HG03571 (cell line): Measurements from ENCODE around the gene PSD4.

Experiments
- ATAC-seq: cut with Tn5 transposase; IDR thresholded peaks from one replicate; pipeline ENCODE4 v1.9.1; 2021; ENCODE audit not compliant: unreplicated experiment

Gene PSD4

GRCh38 chr2:113203217-113203530 is 29.4 kb downstream of the PSD4 start:
- no peak for ATAC-seq

GRCh38 chr2:113203901-113204519 is 30.2 kb downstream of the PSD4 start:
- ATAC-seq, result peak; percentile 66

GRCh38 chr2:113206251-113206650 is 32.5 kb downstream of the PSD4 start:
- ATAC-seq, result no peak

- no peak for ATAC-seq
These were observed 33.2 kb downstream of the PSD4 start for GRCh38 chr2:113207021-113207420.

GRCh38 chr2:113208396-113208795 is 34.6 kb downstream of the PSD4 start:
- ATAC-seq, result no peak

DNA sequence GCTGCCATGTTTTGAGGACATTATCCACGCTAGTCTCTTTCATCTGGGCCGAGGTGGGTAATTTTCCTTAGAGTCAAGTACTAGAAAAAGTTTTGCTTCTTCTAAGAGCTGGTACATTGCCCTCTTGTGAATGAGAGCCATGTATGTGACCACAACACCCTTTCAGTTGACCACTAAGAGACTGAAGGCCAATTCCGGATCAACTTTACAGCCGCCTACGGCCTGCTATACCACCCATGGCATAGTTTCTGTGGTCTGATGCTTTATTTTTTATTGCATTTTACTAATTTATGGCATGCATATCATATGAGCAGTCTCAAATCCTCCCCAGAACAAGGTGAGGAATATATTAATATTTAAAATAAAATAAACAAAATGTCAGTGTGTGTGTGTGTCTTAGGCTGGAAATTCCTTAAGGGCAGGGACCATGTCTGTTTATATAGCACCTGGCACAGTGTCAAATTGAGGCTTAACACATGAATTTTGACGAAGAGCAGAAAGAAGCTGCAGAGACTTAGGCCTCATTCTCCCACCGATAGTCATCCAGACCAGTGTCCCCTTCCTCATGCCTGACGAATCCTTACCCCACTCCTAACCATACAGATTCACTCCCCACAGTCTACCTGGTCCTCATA is 35.4 kb downstream of the PSD4 start:
- no peak for ATAC-seq

DNA sequence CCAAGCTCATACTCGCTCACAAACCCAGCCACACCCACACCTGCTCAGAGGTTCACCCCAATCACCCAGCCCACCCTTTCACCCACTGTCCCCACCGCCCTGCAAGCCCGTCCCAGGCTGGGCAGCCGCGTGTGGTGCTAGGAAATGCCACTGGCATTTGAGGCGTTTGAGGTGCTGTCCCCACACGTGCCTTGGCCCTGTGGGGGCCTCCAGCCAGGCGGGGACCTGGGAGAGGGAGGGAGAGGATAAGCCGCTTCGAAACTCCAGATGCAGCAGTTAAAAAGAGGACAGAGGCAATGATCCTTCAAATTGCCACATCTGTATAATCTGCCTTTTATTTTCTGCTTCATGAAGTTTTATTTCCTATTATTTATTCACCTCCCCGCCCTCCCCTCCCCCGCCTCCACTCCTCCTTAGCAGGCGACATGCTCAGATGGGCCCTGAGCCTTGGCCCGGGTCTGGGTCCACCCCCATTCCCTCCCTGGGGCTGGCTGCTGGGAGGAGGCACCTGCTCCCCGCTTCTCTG is 35.9 kb downstream of the PSD4 start:
- no peak for ATAC-seq

- ATAC-seq, result no peak
These were observed 37.7 kb downstream of the PSD4 start for GRCh38 chr2:113211226-113212105.

- no peak for ATAC-seq
These were observed 38.7 kb downstream of the PSD4 start for GRCh38 chr2:113212245-113213060.

DNA sequence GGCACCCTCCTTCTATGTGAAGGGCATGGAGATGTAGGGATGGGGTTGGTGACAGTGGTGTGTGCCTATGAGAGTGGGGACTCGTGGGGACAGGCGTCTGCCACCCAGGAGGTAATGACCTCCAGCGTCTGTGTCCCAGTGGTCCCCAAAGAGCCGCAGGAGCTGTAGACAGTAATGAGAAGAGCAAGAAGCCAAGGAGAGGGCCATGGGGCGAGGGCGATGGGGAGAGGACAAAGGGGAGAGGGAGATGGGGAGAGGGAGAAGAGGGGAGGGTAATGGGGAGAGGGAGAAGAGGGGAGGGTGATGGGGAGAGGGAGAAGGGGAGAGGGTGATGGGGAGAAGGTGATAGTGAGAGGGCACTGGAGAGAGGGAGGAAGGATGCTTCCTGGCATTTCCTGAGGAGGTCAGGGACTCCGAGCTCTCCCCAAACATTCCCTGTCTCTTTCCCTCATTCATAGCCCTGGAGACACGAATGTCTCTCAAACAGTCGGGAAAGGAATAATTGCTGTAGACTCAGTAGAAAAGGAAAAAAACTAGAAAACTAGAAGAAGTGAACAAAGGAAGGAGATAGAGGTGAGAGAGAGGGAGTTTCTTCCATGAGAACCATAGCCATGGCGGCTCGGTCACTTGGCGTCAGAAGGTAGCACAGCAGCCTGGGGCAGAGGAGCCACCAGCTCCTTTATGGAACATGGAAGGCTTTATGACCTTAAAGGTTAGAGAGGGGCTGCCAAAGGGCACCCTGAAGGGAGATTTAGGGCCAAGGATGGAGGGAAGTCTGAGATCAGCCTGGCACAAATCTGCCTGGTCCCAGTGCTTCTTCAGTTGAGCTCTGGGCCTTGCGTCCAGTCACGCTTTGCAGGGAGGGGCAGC is 39.5 kb downstream of the PSD4 start:
- ATAC-seq, result no peak

GRCh38 chr2:113214141-113214540 is 40.4 kb downstream of the PSD4 start:
- ATAC-seq, result no peak

GRCh38 chr2:113215056-113215455 is 41.3 kb downstream of the PSD4 start:
- ATAC-seq, result no peak

DNA sequence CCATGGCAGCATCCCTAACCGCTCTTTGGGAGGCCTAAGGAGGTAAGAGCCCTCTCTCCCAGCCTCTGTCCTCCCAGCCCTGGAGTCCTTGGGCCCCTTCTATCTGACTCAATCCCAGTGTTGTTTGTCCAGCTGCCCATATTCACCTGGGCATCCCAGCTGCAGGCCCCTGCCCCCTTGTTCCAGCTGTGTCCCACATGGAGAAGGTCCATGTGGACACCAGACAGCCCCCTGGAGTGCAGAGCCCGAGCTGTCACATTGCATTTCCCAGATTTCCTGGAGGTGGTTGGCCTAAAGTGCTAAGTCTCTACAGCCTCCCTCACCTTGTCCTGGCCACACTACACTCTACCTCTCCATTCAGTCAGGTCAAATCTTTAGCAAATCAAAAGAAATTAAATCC is 42.5 kb downstream of the PSD4 start:
- ATAC-seq, result no peak

DNA sequence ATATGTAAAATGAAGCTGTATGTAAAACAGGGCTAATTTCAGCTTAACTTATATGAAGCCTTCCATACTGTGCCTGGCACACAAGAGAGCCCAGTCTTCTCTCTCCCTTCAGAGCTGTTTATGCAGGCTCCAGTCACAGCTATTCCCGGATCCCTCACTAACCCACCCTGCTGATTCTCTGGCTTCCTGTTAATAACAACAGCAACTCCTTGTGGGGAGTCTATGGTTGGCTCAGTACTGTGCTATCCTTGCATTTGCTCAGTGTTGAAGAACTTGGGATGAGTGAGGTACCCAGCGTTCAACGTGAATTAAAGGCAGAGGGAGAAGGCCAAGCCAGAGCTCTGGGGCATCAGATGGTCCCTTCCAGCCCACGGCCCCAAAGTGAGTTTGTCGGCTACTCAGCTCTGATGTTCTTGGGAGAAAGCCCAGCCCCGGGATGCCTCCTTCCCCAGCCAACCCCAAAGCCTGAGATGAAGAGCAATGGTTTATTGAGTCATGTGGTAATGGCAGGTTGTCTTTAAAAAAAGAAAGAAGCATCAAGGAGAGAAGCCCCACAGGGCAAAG is 43.2 kb downstream of the PSD4 start:
- ATAC-seq, result no peak

DNA sequence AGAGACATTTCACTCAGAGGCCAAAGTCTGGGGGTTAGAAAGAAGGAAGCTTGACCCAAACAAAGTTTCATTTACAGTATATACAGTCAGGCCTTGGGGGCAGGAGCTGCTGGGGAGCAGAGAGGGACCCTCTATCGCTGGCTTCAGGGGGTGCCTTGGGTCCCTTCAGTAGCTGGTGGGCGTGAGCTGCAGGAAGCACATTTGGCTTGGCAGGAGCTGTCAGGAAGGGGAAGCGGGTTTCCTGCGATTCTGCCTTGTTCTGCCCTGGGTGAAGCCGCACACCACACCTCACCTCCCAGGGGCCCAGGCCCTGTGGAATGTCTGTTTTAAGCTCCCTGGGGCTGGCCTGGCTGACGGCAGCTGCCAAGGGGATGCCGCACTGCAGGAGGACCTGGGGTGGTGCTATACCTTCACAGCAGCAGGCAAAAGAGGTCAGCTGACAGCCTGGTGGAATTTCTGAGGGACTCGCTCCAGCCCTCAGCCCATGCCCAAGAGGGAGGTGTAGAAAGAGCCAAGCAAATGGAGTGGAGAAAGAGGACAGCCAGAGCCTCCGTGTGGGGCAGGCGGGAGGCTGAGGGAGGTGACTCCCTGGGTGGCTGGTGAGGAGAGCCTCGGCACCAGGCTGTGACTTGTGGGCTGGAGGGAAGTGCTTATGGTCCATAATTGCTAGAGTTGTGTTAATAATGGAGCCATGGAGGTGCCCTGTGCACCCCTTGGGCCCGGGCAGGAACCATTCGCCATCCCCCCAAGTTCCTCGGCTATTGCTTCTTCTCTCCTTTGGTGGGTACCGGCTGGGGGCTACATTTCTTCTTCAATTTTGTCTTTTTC is 43.9 kb downstream of the PSD4 start:
- ATAC-seq, result no peak

GRCh38 chr2:113218283-113219091 is 44.7 kb downstream of the PSD4 start:
- no peak for ATAC-seq

DNA sequence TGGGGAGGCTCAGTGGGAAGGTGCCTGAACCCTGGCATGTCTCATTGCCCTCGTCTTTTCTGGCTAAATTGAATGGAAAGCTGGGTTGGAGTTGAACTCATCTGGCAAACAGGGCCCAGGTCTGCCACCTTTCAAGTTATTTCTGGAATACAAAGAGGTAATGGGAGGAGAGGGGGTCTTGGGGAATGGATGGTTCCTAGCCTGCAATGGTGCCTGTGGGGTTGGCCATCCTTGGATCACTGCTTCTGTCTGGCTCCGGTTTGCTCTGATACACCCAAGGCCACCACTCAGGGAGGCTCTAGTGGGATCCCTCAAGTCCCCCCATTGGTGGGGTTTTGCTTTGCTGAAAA is 45.3 kb downstream of the PSD4 start:
- no peak for ATAC-seq

DNA sequence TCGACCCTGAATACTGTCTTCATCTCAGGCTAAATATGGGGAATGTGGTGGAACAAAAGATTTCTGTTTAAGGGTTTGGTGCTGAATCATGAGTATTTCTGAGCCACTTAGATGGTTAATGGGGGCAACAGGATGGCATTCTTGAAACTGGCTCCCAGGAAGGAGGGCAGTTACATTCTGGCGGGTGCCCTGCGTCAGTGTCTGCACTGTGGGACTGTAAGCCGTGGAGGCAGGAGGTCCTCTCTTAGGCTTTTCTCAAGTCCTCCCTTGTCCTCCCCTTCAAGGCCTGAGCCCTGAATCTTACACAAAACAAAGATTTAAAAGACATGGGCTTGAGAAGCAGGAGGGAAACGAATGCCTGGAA is 45.7 kb downstream of the PSD4 start:
- ATAC-seq, result no peak
